GM13977 (cell line): ENCODE results near the gene GMPPA.

Source experiments
- DNase-seq: peaks from one replicate; pipeline ENCODE4 v3.0.0; 2012; ENCODE audit warnings: low spot score
- CTCF ChIP-seq: IDR thresholded peaks from 2 replicates; pipeline ENCODE4 v1.5.1; 2012; ENCODE audit warnings: mild to moderate bottlenecking, control low read depth; ENCODE audit not compliant: insufficient read depth; ENCODE audit errors: extremely low read depth, missing control alignments
- in situ Hi-C: fragments of 300-500 bp; cut with MboI; formaldehyde crosslinking; loops from one replicate; pipeline ENCODE4 v1.12.0; 2022; ENCODE audit warnings: low sequenced_read_pairs, low pct_unique_long_range_greater_than_20kb, mixed read lengths, inconsistent platforms; ENCODE audit not compliant: unreplicated experiment

Gene GMPPA

DNA sequence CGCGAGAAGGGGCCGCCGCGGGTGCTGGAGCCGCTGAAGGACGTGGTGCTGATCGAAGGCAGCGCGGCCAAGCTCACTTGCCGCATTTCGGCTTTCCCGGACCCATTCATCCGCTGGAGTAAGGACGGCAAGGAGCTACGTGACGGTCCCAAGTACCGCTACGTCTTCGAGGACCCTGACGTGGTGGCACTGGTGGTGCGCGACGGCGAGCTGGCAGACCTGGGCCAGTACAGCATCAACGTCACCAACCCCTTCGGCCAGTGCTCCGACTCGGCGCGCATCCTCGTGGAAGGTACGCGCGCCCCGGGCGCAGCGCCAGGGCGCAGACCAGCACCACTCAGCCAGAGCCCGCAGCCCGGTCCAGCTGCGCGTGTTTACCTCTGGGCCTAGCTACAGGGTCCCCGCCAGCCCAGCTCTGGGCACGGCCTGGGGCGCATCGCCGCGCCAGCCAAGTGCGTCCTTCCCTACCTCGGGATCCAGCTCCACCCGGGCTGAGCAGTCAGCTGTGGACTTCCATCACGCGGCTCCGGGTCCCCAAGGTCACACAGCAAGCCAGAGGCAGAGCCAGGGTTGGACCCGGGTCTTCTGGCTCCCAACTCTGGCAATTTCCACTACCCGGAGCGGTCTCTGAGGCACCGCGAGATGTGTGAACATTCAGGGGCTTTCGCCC, 1.7 kb upstream of the GMPPA start:
- TF ChIP-seq CTCF, result no peak
- DNase-seq, result no peak
- in situ Hi-C loops, result no loop called here

DNA sequence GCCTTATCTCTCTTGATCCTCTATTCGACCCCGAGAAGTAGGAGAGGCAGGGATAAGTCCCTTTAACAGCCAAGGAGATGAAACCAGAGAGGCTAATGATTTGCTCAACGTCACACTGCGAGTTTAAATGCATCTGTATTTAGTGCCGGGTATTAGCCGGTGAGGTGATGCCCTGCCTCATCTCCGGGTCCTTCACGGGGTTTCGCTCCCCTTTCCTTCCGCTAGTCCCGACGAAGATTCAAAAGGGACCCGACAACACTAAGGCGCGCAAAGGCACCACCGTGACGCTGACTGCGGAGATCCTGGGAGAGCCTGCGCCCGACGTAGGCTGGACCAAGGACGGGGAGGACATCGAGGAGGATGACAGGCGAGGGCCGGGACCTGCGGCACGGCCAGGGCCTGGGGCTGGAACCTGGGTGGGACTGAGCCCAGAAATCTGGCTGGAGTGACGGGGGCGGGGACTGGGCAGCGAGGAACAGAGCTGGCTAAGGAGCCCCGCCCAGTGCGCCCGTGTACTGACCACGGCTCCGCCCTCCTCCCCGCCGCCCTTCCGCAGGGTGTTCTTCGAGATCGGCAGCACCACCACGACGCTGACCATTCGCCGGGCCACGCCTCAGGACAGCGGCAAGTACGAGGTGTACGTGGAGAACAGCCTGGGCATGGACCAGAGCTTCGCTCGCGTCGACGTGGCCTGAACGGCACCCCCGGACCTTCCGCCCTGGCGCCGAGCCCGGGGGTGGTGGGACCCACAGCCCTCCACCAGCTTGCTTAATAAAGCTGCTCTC, 1.0 kb upstream of the GMPPA start:
- peak; percentile 80 for DNase-seq
- in situ Hi-C loops, result no loop called here

GRCh38 chr2:219499058-219499307, 292 bp downstream of the GMPPA start:
- in situ Hi-C loops, result no loop called here
- no peak for TF ChIP-seq CTCF
- no peak for DNase-seq

More for the DNA sequence above, 1.0 kb upstream of the GMPPA start:
- no peak for TF ChIP-seq CTCF

DNA sequence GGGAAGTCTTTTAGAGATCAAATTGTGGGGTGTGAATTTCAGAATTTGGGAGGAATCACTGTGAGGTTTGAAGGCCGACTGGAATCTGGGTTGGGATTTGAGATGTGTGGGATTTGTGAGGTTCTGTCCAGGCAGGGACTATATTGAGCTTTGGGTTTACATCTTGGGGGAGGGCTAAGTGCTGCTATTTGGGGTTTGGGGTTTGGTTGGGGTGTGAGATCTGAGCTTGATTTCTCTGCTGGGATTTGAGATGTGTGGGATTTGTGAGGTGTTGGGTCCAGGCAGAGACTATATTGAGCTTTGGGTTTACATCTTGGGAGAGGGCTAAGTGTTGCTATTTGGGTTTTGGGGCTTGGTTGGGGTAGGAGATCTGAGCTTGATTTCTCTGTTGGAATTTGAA, 864 bp downstream of the GMPPA start:
- in situ Hi-C loops, result no loop called here
- DNase-seq, result no peak
- TF ChIP-seq CTCF, result no peak

GRCh38 chr2:219500135-219500534, 1.4 kb downstream of the GMPPA start:
- in situ Hi-C loops, result no loop called here
- TF ChIP-seq CTCF, result no peak
- DNase-seq, result no peak

- TF ChIP-seq CTCF, result no peak
- in situ Hi-C loops, result no loop called here
- DNase-seq, result no peak
Observed at GRCh38 chr2:219501849-219502248, 3.2 kb downstream of the GMPPA start.
